NCI-H510A (cell line): ENCODE results near the gene ZNF536.

Source experiments
- DNase-seq: peaks from one replicate; lab custom pipeline; 2025; lab: John Stamatoyannopoulos, UW

The ZNF536 gene

GRCh38 chr19:30564551-30565011 lies 192.4 kb downstream of the ZNF536 start:
- no peak for DNase-seq

GRCh38 chr19:30565636-30566035 lies 193.5 kb downstream of the ZNF536 start:
- no peak for DNase-seq

GRCh38 chr19:30566681-30567420 lies 194.7 kb downstream of the ZNF536 start:
- DNase-seq = no peak

- DNase-seq = no peak
Measured at GRCh38 chr19:30567536-30568232, 195.5 kb downstream of the ZNF536 start.

- no peak for DNase-seq
Measured at GRCh38 chr19:30570194-30570593, 198.0 kb downstream of the ZNF536 start.

GRCh38 chr19:30577551-30578105 lies 205.4 kb downstream of the ZNF536 start:
- DNase-seq = no peak

- no peak for DNase-seq
Measured at GRCh38 chr19:30579419-30579818, 207.2 kb downstream of the ZNF536 start.

GRCh38 chr19:30580673-30581072 lies 208.5 kb downstream of the ZNF536 start:
- no peak for DNase-seq

GRCh38 chr19:30584090-30584489 lies 211.9 kb downstream of the ZNF536 start:
- no peak for DNase-seq

GRCh38 chr19:30587869-30588268 lies 215.7 kb downstream of the ZNF536 start:
- no peak for DNase-seq

GRCh38 chr19:30590596-30591229 lies 218.5 kb downstream of the ZNF536 start:
- no peak for DNase-seq

GRCh38 chr19:30593356-30593755 lies 221.2 kb downstream of the ZNF536 start:
- DNase-seq = no peak

GRCh38 chr19:30593975-30594745 lies 222.0 kb downstream of the ZNF536 start:
- DNase-seq = no peak

- DNase-seq = no peak
Measured at GRCh38 chr19:30596268-30596667, 224.1 kb downstream of the ZNF536 start.

- DNase-seq = no peak
Measured at GRCh38 chr19:30596813-30597399, 224.7 kb downstream of the ZNF536 start.

GRCh38 chr19:30598688-30599087 lies 226.5 kb downstream of the ZNF536 start:
- no peak for DNase-seq

- DNase-seq = no peak
Measured at GRCh38 chr19:30602661-30603350, 230.6 kb downstream of the ZNF536 start.

- DNase-seq = no peak
Measured at GRCh38 chr19:30604657-30605056, 232.5 kb downstream of the ZNF536 start.

GRCh38 chr19:30605333-30605732 lies 233.1 kb downstream of the ZNF536 start:
- no peak for DNase-seq

- no peak for DNase-seq
Measured at GRCh38 chr19:30606114-30607050, 234.2 kb downstream of the ZNF536 start.
